Loucy (cell line): ENCODE data around the gene SH3RF3.

Source experiments
- H2AFZ ChIP-seq: fragments of 200-600 bp; sonication (generic); 2 replicates; pipeline ENCODE4 v1.6.0; 2016; ENCODE audit warnings: antibody characterized with exemption, mild to moderate bottlenecking, low read length, moderate library complexity
- H3F3A ChIP-seq: fragments of 200-600 bp; 2 replicates; pipeline ENCODE4 v1.6.0; 2016; ENCODE audit warnings: antibody characterized with exemption, low read depth, mild to moderate bottlenecking
- H3K27me3 ChIP-seq: fragments of 200-600 bp; sonication (generic); 2 replicates; pipeline ENCODE4 v1.6.1; 2014; ENCODE audit warnings: low read length, mild to moderate bottlenecking; ENCODE audit not compliant: insufficient read depth, poor library complexity, severe bottlenecking
- H3K36me3 ChIP-seq: fragments of 200-600 bp; sonication (generic); 2 replicates; pipeline ENCODE4 v1.6.1; 2016; ENCODE audit warnings: low read length; ENCODE audit not compliant: insufficient read depth
- H3K4me1 ChIP-seq: fragments of 200-600 bp; sonication (generic); 2 replicates; pipeline ENCODE4 v1.5.1; 2014; ENCODE audit warnings: low read length, mild to moderate bottlenecking; ENCODE audit not compliant: insufficient read depth, poor library complexity, severe bottlenecking
- H3K4me2 ChIP-seq: fragments of 200-600 bp; sonication (generic); 2 replicates; pipeline ENCODE4 v1.6.0; 2014; ENCODE audit warnings: antibody characterized with exemption, low read length, low read depth, mild to moderate bottlenecking; ENCODE audit not compliant: poor library complexity, severe bottlenecking
- H3K4me3 ChIP-seq: fragments of 200-600 bp; sonication (generic); 2 replicates; pipeline ENCODE4 v1.5.1; 2014; ENCODE audit warnings: low read length, mild to moderate bottlenecking, mixed read lengths; ENCODE audit not compliant: poor library complexity, severe bottlenecking
- H3K79me2 ChIP-seq: fragments of 200-600 bp; sonication (generic); 2 replicates; pipeline ENCODE4 v1.6.1; 2014; ENCODE audit warnings: low read length; ENCODE audit not compliant: insufficient read depth
- H3K9ac ChIP-seq: fragments of 200-600 bp; sonication (generic); 2 replicates; pipeline ENCODE4 v1.6.0; 2014; ENCODE audit warnings: mild to moderate bottlenecking, low read depth, low read length, moderate library complexity; ENCODE audit not compliant: poor library complexity, severe bottlenecking
- H3K9me2 ChIP-seq: fragments of 200-600 bp; sonication (generic); replicated peaks from 2 replicates; pipeline ENCODE4 v1.6.1; 2016; ENCODE audit warnings: low read depth, low read length, mixed read lengths
- H3K9me3 ChIP-seq: fragments of 200-600 bp; sonication (generic); 2 replicates; pipeline ENCODE4 v1.6.1; 2014; ENCODE audit warnings: mild to moderate bottlenecking, antibody characterized with exemption, low read length, low read depth; ENCODE audit not compliant: insufficient read depth
- H4K20me1 ChIP-seq: fragments of 200-600 bp; sonication (generic); 2 replicates; pipeline ENCODE4 v1.6.0; 2014; ENCODE audit warnings: antibody characterized with exemption, low read length, mild to moderate bottlenecking; ENCODE audit not compliant: insufficient read depth, poor library complexity, severe bottlenecking
- CTCF ChIP-seq: fragments of 200-600 bp; sonication (generic); conservative IDR thresholded peaks from 2 replicates; pipeline ENCODE4 v1.5.1; 2014; ENCODE audit warnings: mild to moderate bottlenecking, antibody characterized with exemption, low read length
- EZH2phosphoT487 ChIP-seq: fragments of 200-600 bp; IDR thresholded peaks from 2 replicates; pipeline ENCODE4 v1.6.1; 2018; ENCODE audit warnings: antibody characterized with exemption, mild to moderate bottlenecking, moderate library complexity, borderline replicate concordance

The SH3RF3 gene

DNA sequence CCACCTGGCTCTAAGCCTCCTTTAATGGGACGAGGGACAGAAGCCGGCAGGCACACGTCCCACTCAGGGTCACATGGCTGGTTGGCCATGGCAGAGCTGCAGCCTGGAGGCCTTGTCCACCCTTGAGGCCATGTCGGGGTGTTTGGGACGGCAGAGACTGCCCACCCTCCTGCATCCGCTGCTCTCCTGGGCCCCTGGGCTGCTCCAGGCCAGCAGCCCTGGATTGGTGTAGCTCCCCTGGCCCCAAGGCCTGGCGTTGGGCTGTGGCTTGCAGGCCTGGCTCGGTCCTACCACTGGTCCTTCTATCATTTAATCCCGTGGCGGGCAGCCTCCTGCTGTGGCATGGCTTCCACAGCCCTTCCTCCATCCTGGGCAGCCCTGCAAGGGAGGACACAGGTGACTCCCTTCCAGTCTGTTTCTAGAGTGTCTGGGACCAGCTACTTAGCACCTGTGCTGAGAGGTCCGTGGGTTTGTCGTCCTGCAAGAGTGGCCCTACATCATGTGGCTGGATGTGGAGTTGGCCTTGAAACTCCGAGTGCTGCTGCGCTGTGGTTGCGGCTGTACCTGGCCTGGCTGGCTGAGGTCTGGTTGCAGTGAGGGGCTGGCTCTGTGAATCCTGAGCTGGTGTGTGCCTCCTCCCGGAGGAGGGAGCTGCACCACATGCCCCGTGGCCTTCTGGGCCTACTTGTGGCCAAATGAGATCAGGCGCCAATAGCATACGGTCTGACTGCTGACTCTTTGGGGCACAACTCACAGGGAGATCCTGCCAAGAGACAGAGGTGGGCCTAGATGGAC is 67.3 kb downstream of the SH3RF3 start:
- no peaks in the 10 kb centered on the region for H4K20me1 ChIP-seq
- no peak for TF ChIP-seq EZH2phosphoT487
- TF ChIP-seq CTCF: no peak
- H3K36me3 ChIP-seq: no peaks in the 10 kb centered on the region
- no peaks in the 10 kb centered on the region for H3F3A ChIP-seq
- H3K79me2 ChIP-seq: peaks cover 16% of the 10 kb centered on the region; the same call in 1 of the 2 replicates
- no peaks in the 10 kb centered on the region for H3K9me3 ChIP-seq
- H3K27me3 ChIP-seq: no peaks in the 10 kb centered on the region
- no peaks in the 10 kb centered on the region for H3K9me2 ChIP-seq
- no peak overlapping the region for H3K4me3 ChIP-seq
- no peak overlapping the region for H3K4me2 ChIP-seq
- H3K4me1 ChIP-seq: peaks cover 34% of the 10 kb centered on the region
- H2AFZ ChIP-seq: no peak overlapping the region
- no peak overlapping the region for H3K9ac ChIP-seq

GRCh38 chr2:109197491-109198418 is 68.8 kb downstream of the SH3RF3 start:
- Histone ChIP-seq H3K4me3 (no peak overlapping the region), H4K20me1 (no peaks in the 10 kb centered on the region), H3K27me3 (no peaks in the 10 kb centered on the region), H2AFZ (no peak overlapping the region), H3K9ac (no peak overlapping the region), H3F3A (no peaks in the 10 kb centered on the region), H3K9me3 (no peaks in the 10 kb centered on the region), H3K79me2 (peaks cover 16% of the 10 kb centered on the region; the same call in 1 of the 2 replicates), H3K4me1 (peaks cover 34% of the 10 kb centered on the region), H3K4me2 (no peak overlapping the region), H3K9me2 (no peaks in the 10 kb centered on the region), H3K36me3 (no peaks in the 10 kb centered on the region)
- TF ChIP-seq EZH2phosphoT487: no peak
- no peak for TF ChIP-seq CTCF

- Histone ChIP-seq H3K4me3 (no peak overlapping the region), H3K9ac (no peak overlapping the region), H2AFZ (no peak overlapping the region), H3F3A (no peaks in the 10 kb centered on the region), H3K4me1 (peaks cover 28% of the 10 kb centered on the region), H3K27me3 (no peaks in the 10 kb centered on the region), H3K79me2 (peaks cover 25% of the 10 kb centered on the region; the same call in 1 of the 2 replicates), H3K9me3 (no peaks in the 10 kb centered on the region), H3K36me3 (no peaks in the 10 kb centered on the region), H4K20me1 (no peaks in the 10 kb centered on the region), H3K9me2 (no peaks in the 10 kb centered on the region), H3K4me2 (no peak overlapping the region)
- TF ChIP-seq CTCF (no peak), EZH2phosphoT487 (no peak)
Observed at GRCh38 chr2:109199790-109200189, 70.8 kb downstream of the SH3RF3 start.
